CD4-positive, alpha-beta memory T cell (primary cell): ENCODE results near the gene DCPS. TPM values are rescaled to one million over a fixed set of nuclear protein-coding genes. Genes with fewer than 3 reads are reported as not detected.

Source experiments
- CTCF ChIA-PET: fragments of 350-600 bp; sonication (Branson Sonifier 250); formaldehyde crosslinking; loops from one replicate; lab custom pipeline; 2021; ENCODE audit warnings: inconsistent platforms; ENCODE audit not compliant: partially characterized antibody; lab: Charles Lee
- POLR2A ChIA-PET: fragments of 350-600 bp; sonication (Branson Sonifier 250); formaldehyde crosslinking; loops from one replicate; lab custom pipeline; 2021; ENCODE audit not compliant: partially characterized antibody; lab: Charles Lee
- DNase-seq, 5 donors: peaks; one replicate each; pipeline versions ENCODE4 v3.0.0 to v3.0.0-alpha.2; 2020 to 2022; ENCODE audit warnings: mixed read lengths in 1 of 5
- H3K27ac ChIP-seq: one replicate; pipeline ENCODE4 v1.7.0; 2013; ENCODE audit warnings: low read depth, low read length
- H3K27me3 ChIP-seq: 2 replicates; pipeline ENCODE4 v1.7.0; 2013; ENCODE audit warnings: mild to moderate bottlenecking, low read length, moderate library complexity; ENCODE audit not compliant: insufficient read depth
- H3K36me3 ChIP-seq: 2 replicates; pipeline ENCODE4 v1.7.0; 2013; ENCODE audit warnings: mild to moderate bottlenecking, low read length, moderate library complexity; ENCODE audit not compliant: insufficient read depth
- H3K4me1 ChIP-seq: 2 replicates; pipeline ENCODE4 v1.7.0; 2013; ENCODE audit warnings: mild to moderate bottlenecking, low read length, moderate library complexity; ENCODE audit not compliant: insufficient read depth
- H3K4me3 ChIP-seq, 2 donors: one replicate each; pipeline ENCODE4 v1.7.0; 2013; ENCODE audit warnings: low read length in 2 of 2, mild to moderate bottlenecking in 1 of 2
- H3K9me3 ChIP-seq, 2 donors: one replicate each; pipeline ENCODE4 v1.7.0; 2013; ENCODE audit warnings: low read length in 2 of 2, control low read depth in 1 of 2; ENCODE audit not compliant: control insufficient read depth in 1 of 2
- H3K27ac Mint-ChIP-seq, 7 donors: one replicate each; pipeline ENCODE4 v1.8.0; 2020 to 2021; ENCODE audit warnings: mixed read lengths in 7 of 7, mild to moderate bottlenecking in 6 of 7, inconsistent platforms in 3 of 7, moderate library complexity in 3 of 7
- H3K27me3 Mint-ChIP-seq, 2 donors: one replicate each; pipeline ENCODE4 v1.8.0; 2020 to 2021; ENCODE audit warnings: mixed read lengths in 2 of 2
- H3K36me3 Mint-ChIP-seq, 2 donors: one replicate each; pipeline ENCODE4 v1.8.0; 2020 to 2021; ENCODE audit warnings: mixed read lengths in 2 of 2, inconsistent platforms in 1 of 2, mild to moderate bottlenecking in 1 of 2
- H3K4me1 Mint-ChIP-seq, 4 donors: one replicate each; pipeline ENCODE4 v1.8.0; 2020 to 2021; ENCODE audit warnings: mixed read lengths in 4 of 4, mild to moderate bottlenecking in 1 of 4
- H3K4me3 Mint-ChIP-seq, 8 donors: one replicate each; pipeline ENCODE4 v1.8.0; 2020 to 2021; ENCODE audit warnings: mixed read lengths in 8 of 8, mild to moderate bottlenecking in 7 of 8, moderate library complexity in 6 of 8, inconsistent platforms in 3 of 8
- H3K9me3 Mint-ChIP-seq, 8 donors: one replicate each; pipeline ENCODE4 v1.8.0; 2020 to 2021; ENCODE audit warnings: mixed read lengths in 8 of 8, mild to moderate bottlenecking in 5 of 8, inconsistent platforms in 3 of 8, moderate library complexity in 1 of 8
- intact Hi-C: fragments of 100-400 bp; cut with micrococcal nuclease; formaldehyde crosslinking; loops from one replicate; pipeline ENCODE4 v1.15.1; 2023
- polyA plus RNA-seq, 2 donors: library from polyadenylated mRNA; unstranded; fragments of 300-500 nt; fragmentation: Illumina TruSeq; gene quantifications; one replicate each; pipeline ENCODE4 v1.2.3, GENCODE V29; 2021
- total RNA-seq, 2 experiments: library from RNA; stranded (reverse); gene quantifications; one replicate each; pipeline ENCODE4 v1.2.3, GENCODE V29; 2021

Gene DCPS
- total and polyA plus RNA-seq, 4 experiments from 2014 or later = 20.2 to 48.0 (median 30.7) TPM

DNA sequence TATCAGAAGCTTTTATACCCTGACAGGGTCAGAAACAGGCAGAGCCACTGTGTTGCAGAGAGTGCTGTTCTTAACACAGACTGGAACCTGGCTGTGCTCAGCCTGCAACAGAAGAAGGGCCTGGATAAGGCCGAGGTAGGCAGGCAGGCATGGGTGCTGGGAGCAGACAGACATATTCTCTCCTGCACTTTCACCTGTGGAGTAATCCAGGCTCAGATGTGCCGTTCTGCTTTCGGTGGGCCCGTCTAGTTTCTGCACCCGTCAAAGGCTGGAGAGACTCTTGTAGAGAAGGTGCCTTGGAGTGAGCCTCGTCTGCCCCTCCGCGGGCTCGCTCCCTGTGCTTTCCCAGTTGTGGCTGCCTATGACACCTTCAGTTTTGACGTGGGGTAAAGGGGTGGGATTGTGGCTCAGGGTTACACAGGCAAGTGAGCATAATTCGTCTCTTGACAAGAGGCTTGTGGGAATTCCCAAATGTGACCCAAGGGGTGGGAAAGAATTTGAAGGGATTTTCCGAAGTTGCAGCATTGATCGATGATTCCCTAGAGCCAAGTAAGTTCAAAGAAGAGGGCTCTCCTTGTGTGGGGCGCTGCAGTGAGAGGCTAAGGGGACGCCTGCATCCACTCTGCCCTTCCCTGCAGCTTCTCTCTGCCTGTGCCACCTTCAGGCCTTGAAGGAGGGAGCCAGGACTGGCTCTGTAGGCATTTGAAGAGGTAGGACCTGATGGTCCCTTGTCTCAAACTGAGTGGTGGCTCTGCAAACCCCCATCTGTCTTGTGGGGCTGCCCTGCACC lies 35.4 kb downstream of the DCPS start:
- Mint-ChIP-seq H3K4me3 (no peak overlapping the region), H3K4me1 (peaks cover 0 to 16% (median 1%) of the 10 kb centered on the region in 4 donors), H3K36me3 (peaks cover 30 to 69% of the 10 kb centered on the region in 2 donors), H3K9me3 (no peaks in the 10 kb centered on the region), H3K27me3 (no peaks in the 10 kb centered on the region), H3K27ac (peak overlapping the region in 6 of 7 donors; percentile 1 to 77 (median 44))
- Histone ChIP-seq H3K9me3 (no peaks in the 10 kb centered on the region), H3K4me3 (no peak overlapping the region), H3K27me3 (no peaks in the 10 kb centered on the region), H3K4me1 (no peaks in the 10 kb centered on the region), H3K27ac (no peak overlapping the region), H3K36me3 (peaks cover 44% of the 10 kb centered on the region)
- ChIA-PET POLR2A (interaction anchor here (1.0 kb wide), 1 partner anchor 15 kb away, joined by 3 read pairs; no protein-coding TSS in a partner anchor), CTCF (no interaction called here)
- DNase-seq = no peak
- intact Hi-C loops = no loop called here

DNA sequence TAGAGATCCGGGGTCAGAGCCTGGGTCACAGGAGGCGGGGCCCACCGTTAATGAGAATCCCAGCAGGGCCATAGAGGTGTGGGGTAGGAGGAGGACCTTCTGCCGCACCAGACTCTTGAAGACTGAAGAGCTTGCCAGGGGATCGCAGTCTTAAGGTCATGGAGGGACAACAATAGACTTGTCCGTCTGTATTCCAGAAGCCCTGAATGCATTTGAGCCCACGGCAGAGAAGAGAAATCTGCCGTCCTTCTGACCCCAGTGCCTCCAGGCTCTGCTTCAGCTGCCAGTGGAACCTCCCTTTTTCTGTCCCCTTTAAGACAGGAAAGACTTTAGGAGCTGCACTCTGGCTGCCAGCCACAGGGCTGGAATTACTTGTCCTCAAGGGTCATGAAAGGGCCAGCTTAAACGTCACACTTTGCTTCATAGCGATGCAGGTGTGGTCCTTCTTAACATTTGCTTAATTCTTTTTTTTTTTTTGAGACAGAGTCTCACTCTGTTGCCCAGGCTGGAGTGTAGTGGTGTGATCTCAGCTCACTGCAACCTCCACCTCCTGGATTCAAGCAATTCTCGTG lies 36.1 kb downstream of the DCPS start:
- no peak overlapping the region for H3K4me3 ChIP-seq
- no peak overlapping the region for H3K4me3 Mint-ChIP-seq
- H3K9me3 ChIP-seq = no peaks in the 10 kb centered on the region
- no peaks in the 10 kb centered on the region for H3K27me3 ChIP-seq
- no peaks in the 10 kb centered on the region for H3K4me1 ChIP-seq
- peaks cover 28 to 69% of the 10 kb centered on the region in 2 donors for H3K36me3 Mint-ChIP-seq
- intact Hi-C loops = no loop called here
- H3K9me3 Mint-ChIP-seq = no peaks in the 10 kb centered on the region
- H3K36me3 ChIP-seq = peaks cover 47% of the 10 kb centered on the region
- H3K27ac ChIP-seq = no peak overlapping the region
- ChIA-PET CTCF (no interaction called here), POLR2A (interaction anchor here (0.8 to 1.0 kb wide), 2 partner anchors 14 to 16 kb away, joined by 3 read pairs; partner anchors contain the start of gene ST3GAL4)
- no peaks in the 10 kb centered on the region for H3K27me3 Mint-ChIP-seq
- no peak for DNase-seq
- H3K27ac Mint-ChIP-seq = peak overlapping the region in 1 of 7 donors; percentile 1
- peaks cover 0 to 16% (median 1%) of the 10 kb centered on the region in 4 donors for H3K4me1 Mint-ChIP-seq

GRCh38 chr11:126340960-126341606 lies 37.2 kb downstream of the DCPS start:
- Mint-ChIP-seq H3K4me1 (peaks cover 0 to 18% (median 1%) of the 10 kb centered on the region in 4 donors), H3K36me3 (peaks cover 25 to 73% of the 10 kb centered on the region in 2 donors), H3K9me3 (no peaks in the 10 kb centered on the region), H3K27me3 (no peaks in the 10 kb centered on the region), H3K27ac (peak overlapping the region in 5 of 7 donors; percentile 25 to 90 (median 75)), H3K4me3 (no peak overlapping the region)
- no peak overlapping the region for H3K4me3 ChIP-seq
- H3K4me1 ChIP-seq = no peaks in the 10 kb centered on the region
- POLR2A ChIA-PET = interaction anchor here (0.5 kb wide), 1 partner anchor 42 kb away, joined by 3 read pairs; no protein-coding TSS in a partner anchor
- no peak overlapping the region for H3K27ac ChIP-seq
- H3K36me3 ChIP-seq = peaks cover 47% of the 10 kb centered on the region
- no peaks in the 10 kb centered on the region for H3K27me3 ChIP-seq
- intact Hi-C loops = no loop called here
- CTCF ChIA-PET = no interaction called here
- DNase-seq = no peak
- no peaks in the 10 kb centered on the region for H3K9me3 ChIP-seq

- Histone ChIP-seq H3K4me3 (no peak overlapping the region), H3K9me3 (no peaks in the 10 kb centered on the region), H3K27ac (no peak overlapping the region), H3K27me3 (no peaks in the 10 kb centered on the region), H3K36me3 (peaks cover 47% of the 10 kb centered on the region), H3K4me1 (no peaks in the 10 kb centered on the region)
- Mint-ChIP-seq H3K9me3 (no peaks in the 10 kb centered on the region), H3K27ac (peak overlapping the region in 2 of 7 donors; percentile 42 to 90), H3K4me3 (no peak overlapping the region), H3K27me3 (no peaks in the 10 kb centered on the region), H3K4me1 (peaks cover 0 to 13% (median 0%) of the 10 kb centered on the region in 4 donors), H3K36me3 (peaks cover 22 to 71% of the 10 kb centered on the region in 2 donors)
- CTCF ChIA-PET = no interaction called here
- intact Hi-C loops = no loop called here
- POLR2A ChIA-PET = no interaction called here
- no peak for DNase-seq
Observed at GRCh38 chr11:126341760-126342161, 37.9 kb downstream of the DCPS start.

DNA sequence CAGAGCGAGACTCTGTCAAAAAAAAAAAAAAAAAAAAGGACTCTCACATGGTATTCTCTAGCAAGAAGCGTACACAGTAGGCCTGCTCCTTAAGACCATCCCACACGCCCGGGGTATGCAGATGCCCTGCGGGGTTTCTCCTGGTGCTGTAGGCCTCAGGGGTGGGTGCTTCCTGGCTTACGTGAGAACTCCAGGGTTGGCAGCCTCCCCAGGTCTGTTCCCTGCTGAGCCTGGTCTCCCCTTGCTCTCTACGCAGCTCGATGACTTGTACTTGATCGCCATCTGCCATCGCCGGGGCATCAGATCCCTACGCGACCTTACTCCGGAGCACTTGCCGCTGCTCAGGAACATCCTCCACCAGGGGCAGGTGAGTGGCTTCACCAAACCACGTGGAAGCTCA lies 39.2 kb downstream of the DCPS start:
- ChIA-PET CTCF (no interaction called here), POLR2A (interaction anchor here (0.7 kb wide), 2 partner anchors 140 to 369 kb away, joined by 3 read pairs; no protein-coding TSS in a partner anchor)
- H3K36me3 ChIP-seq = peaks cover 47% of the 10 kb centered on the region
- Mint-ChIP-seq H3K27me3 (no peaks in the 10 kb centered on the region), H3K9me3 (no peaks in the 10 kb centered on the region), H3K36me3 (peaks cover 22 to 70% of the 10 kb centered on the region in 2 donors), H3K27ac (peak overlapping the region in 1 of 7 donors; percentile 57), H3K4me1 (peaks cover 0 to 13% (median 0%) of the 10 kb centered on the region in 4 donors), H3K4me3 (no peak overlapping the region)
- no peaks in the 10 kb centered on the region for H3K9me3 ChIP-seq
- no peaks in the 10 kb centered on the region for H3K4me1 ChIP-seq
- intact Hi-C loops = no loop called here
- DNase-seq = no peak
- no peak overlapping the region for H3K27ac ChIP-seq
- H3K27me3 ChIP-seq = no peaks in the 10 kb centered on the region
- H3K4me3 ChIP-seq = no peak overlapping the region

DNA sequence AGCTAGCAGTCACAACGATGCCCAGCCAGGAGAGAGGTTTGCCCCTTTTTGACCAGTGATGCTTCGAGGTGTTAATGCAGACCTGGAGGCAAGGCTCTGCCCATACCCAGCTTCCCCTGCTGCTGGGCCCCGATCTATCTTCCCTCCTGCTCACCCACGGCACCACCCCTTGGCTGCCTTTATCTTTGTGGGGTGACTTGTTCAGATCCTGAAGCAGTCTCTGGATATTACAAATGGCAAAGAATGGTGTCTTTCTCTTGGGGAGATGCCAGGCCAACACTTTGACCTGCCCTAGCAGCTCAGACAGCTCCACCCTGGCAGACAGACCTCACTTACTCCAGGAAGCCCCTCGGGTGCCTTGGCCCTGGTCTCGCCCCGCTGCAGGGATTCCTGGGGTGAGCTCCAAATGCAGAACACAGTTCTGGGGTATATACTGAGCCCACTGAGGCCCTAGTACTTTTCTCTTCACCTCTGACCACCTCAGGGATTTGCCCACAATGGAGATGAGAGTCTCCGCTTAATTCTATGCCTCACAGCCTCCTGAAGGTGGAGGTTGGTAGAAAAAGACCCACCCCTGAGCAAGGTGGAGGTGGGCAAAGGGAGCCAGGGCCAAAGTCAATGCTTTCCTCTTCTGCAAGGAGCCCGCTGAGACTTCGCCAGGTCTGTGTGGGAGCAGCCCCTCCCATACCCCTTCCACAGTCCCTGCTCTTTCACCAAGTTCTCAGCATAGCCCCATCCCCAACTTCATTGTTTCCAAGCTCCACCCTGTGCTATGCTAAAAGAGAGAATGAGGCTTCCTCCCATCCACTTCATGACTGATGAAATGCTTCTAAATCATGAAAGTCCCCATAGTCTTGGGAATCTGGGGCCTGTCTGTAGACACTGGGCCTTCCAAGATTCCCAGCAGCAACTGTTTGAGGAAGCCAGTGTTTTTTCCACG lies 40.6 kb downstream of the DCPS start:
- H3K4me1 Mint-ChIP-seq = peaks cover 0 to 13% (median 2%) of the 10 kb centered on the region in 4 donors
- no peak overlapping the region for H3K27ac ChIP-seq
- H3K36me3 Mint-ChIP-seq = peaks cover 14 to 70% of the 10 kb centered on the region in 2 donors
- H3K36me3 ChIP-seq = peaks cover 36% of the 10 kb centered on the region
- H3K9me3 ChIP-seq = no peaks in the 10 kb centered on the region
- H3K9me3 Mint-ChIP-seq = no peaks in the 10 kb centered on the region
- no peak overlapping the region for H3K4me3 ChIP-seq
- H3K27ac Mint-ChIP-seq = peak overlapping the region in 3 of 7 donors; percentile 16 to 64 (median 19)
- CTCF ChIA-PET = interaction anchor here (0.7 kb wide), 1 partner anchor 34 kb away, joined by 3 read pairs; no protein-coding TSS in a partner anchor
- H3K27me3 ChIP-seq = no peaks in the 10 kb centered on the region
- no peak overlapping the region for H3K4me3 Mint-ChIP-seq
- POLR2A ChIA-PET = no interaction called here
- H3K4me1 ChIP-seq = no peaks in the 10 kb centered on the region
- DNase-seq = no peak
- intact Hi-C loops = no loop called here
- H3K27me3 Mint-ChIP-seq = no peaks in the 10 kb centered on the region
